H9 (cell line): ENCODE data around the gene PRORP. TPM values are rescaled to one million over a fixed set of nuclear protein-coding genes. Genes with fewer than 3 reads are reported as not detected.

ENCODE experiments used
- DNase-seq: peaks from one replicate; pipeline ENCODE4 v3.0.0-alpha.2; 2017
- H2AFZ ChIP-seq: one replicate; pipeline ENCODE4 v1.6.1; 2013; ENCODE audit warnings: mild to moderate bottlenecking, low read length, control low read depth, moderate library complexity
- H2AK5ac ChIP-seq: 2 replicates; pipeline ENCODE4 v1.6.1; 2013; ENCODE audit warnings: low read length, control low read depth, mixed read lengths; ENCODE audit not compliant: insufficient read length
- H2BK120ac ChIP-seq: one replicate; pipeline ENCODE4 v1.6.1; 2013; ENCODE audit warnings: low read depth, mild to moderate bottlenecking, low read length, control low read depth, inconsistent platforms; ENCODE audit not compliant: poor library complexity, severe bottlenecking
- H2BK12ac ChIP-seq: 2 replicates; pipeline ENCODE4 v1.6.1; 2013; ENCODE audit warnings: low read length, control low read depth, mixed read lengths, low read depth; ENCODE audit not compliant: insufficient read length
- H2BK15ac ChIP-seq: 2 replicates; pipeline ENCODE4 v1.6.1; 2013; ENCODE audit warnings: low read depth, low read length, control low read depth
- H2BK20ac ChIP-seq: one replicate; pipeline ENCODE4 v1.6.1; 2013; ENCODE audit warnings: low read depth, mild to moderate bottlenecking, low read length, control low read depth, inconsistent platforms; ENCODE audit not compliant: poor library complexity, severe bottlenecking
- H2BK5ac ChIP-seq: 2 replicates; pipeline ENCODE4 v1.6.1; 2013; ENCODE audit warnings: low read length, control low read depth, mixed read lengths; ENCODE audit not compliant: insufficient read length
- H3K14ac ChIP-seq: 2 replicates; pipeline ENCODE4 v1.6.1; 2013; ENCODE audit warnings: low read length, control low read depth; ENCODE audit not compliant: insufficient read depth
- H3K18ac ChIP-seq: 2 replicates; pipeline ENCODE4 v1.6.1; 2013; ENCODE audit warnings: low read depth, mild to moderate bottlenecking, mixed read lengths, low read length, control low read depth; ENCODE audit not compliant: insufficient read length
- H3K23ac ChIP-seq: 2 replicates; pipeline ENCODE4 v1.6.1; 2013; ENCODE audit warnings: low read length, control low read depth, mixed read lengths, low read depth; ENCODE audit not compliant: insufficient read length
- H3K23me2 ChIP-seq: 2 replicates; pipeline ENCODE4 v1.6.1; 2013; ENCODE audit warnings: low read depth, mild to moderate bottlenecking, mixed read lengths, low read length, control low read depth; ENCODE audit not compliant: insufficient read length, poor library complexity, severe bottlenecking
- H3K27ac ChIP-seq: 2 replicates; pipeline ENCODE4 v1.5.1; 2013; ENCODE audit warnings: low read length, control low read depth, mixed read lengths, low read depth; ENCODE audit not compliant: insufficient read length
- H3K27me3 ChIP-seq: 2 replicates; pipeline ENCODE4 v1.6.1; 2013; ENCODE audit warnings: low read length, control low read depth, inconsistent platforms; ENCODE audit not compliant: insufficient read depth
- H3K4ac ChIP-seq: 2 replicates; pipeline ENCODE4 v1.6.1; 2013; ENCODE audit warnings: low read depth, mild to moderate bottlenecking, control low read depth, inconsistent platforms, low read length, moderate library complexity
- H3K4me1 ChIP-seq: 2 replicates; pipeline ENCODE4 v1.6.1; 2013; ENCODE audit warnings: low read length, control low read depth, inconsistent platforms; ENCODE audit not compliant: insufficient read depth
- H3K4me2 ChIP-seq: 2 replicates; pipeline ENCODE4 v1.6.1; 2013; ENCODE audit warnings: low read length, control low read depth, mixed read lengths; ENCODE audit not compliant: insufficient read length, insufficient read depth
- H3K56ac ChIP-seq: 2 replicates; pipeline ENCODE4 v1.6.1; 2013; ENCODE audit warnings: low read depth, mild to moderate bottlenecking, mixed read lengths, low read length, control low read depth; ENCODE audit not compliant: insufficient read length
- H3K79me1 ChIP-seq: 2 replicates; pipeline ENCODE4 v1.6.1; 2013; ENCODE audit warnings: low read depth, mild to moderate bottlenecking, moderate library complexity, low read length, control low read depth, inconsistent platforms; ENCODE audit not compliant: insufficient read depth, poor library complexity, severe bottlenecking
- H3K79me2 ChIP-seq: 2 replicates; pipeline ENCODE4 v1.6.1; 2013; ENCODE audit warnings: low read length, control low read depth, inconsistent platforms; ENCODE audit not compliant: insufficient read depth
- H3K9ac ChIP-seq: 2 replicates; pipeline ENCODE4 v1.6.1; 2013; ENCODE audit warnings: low read length, control low read depth, mixed read lengths; ENCODE audit not compliant: insufficient read length; ENCODE audit errors: extremely low read depth
- H3K9me3 ChIP-seq: one replicate; pipeline ENCODE4 v1.6.1; 2013; ENCODE audit warnings: low read depth, low read length, inconsistent platforms; ENCODE audit not compliant: control insufficient read depth
- H3T11ph ChIP-seq: one replicate; pipeline ENCODE4 v1.6.1; 2013; ENCODE audit warnings: mild to moderate bottlenecking, low read length, control low read depth, inconsistent platforms
- H4K20me1 ChIP-seq: one replicate; pipeline ENCODE4 v1.6.1; 2013; ENCODE audit not compliant: control insufficient read depth, insufficient read length, insufficient read depth
- H4K5ac ChIP-seq: 2 replicates; pipeline ENCODE4 v1.6.1; 2013; ENCODE audit warnings: low read depth, mild to moderate bottlenecking, mixed read lengths, low read length, control low read depth; ENCODE audit not compliant: insufficient read length
- H4K8ac ChIP-seq: replicated peaks from 2 replicates; pipeline ENCODE4 v1.6.1; 2013; ENCODE audit warnings: low read length, control low read depth, mixed read lengths, low read depth; ENCODE audit not compliant: insufficient read length
- H4K91ac ChIP-seq: 2 replicates; pipeline ENCODE4 v1.6.1; 2013; ENCODE audit warnings: low read depth, mild to moderate bottlenecking, moderate library complexity, mixed read lengths, low read length, control low read depth; ENCODE audit not compliant: insufficient read length
- H3K27ac Mint-ChIP-seq, 3 experiments: 2 replicates in 2 of 3; 3 replicates in 1 of 3; pipeline ENCODE4 v1.8.0; 2020 to 2021; ENCODE audit warnings: mixed read lengths in 3 of 3, mild to moderate bottlenecking in 1 of 3, moderate library complexity in 1 of 3
- H3K27me3 Mint-ChIP-seq: 2 replicates; pipeline ENCODE4 v1.8.0; 2021; ENCODE audit warnings: low read depth, mild to moderate bottlenecking, moderate library complexity, mixed read lengths
- H3K36me3 Mint-ChIP-seq, 3 experiments: 2 replicates in 2 of 3; 3 replicates in 1 of 3; pipeline ENCODE4 v1.8.0; 2020 to 2021; ENCODE audit warnings: low read depth in 3 of 3, mixed read lengths in 3 of 3; ENCODE audit not compliant: insufficient read depth in 1 of 3
- H3K4me1 Mint-ChIP-seq, 2 experiments: 2 replicates each; pipeline ENCODE4 v1.8.0; 2020; ENCODE audit warnings: mixed read lengths in 2 of 2
- H3K4me3 Mint-ChIP-seq, 2 experiments: 2 replicates in 1 of 2; 3 replicates in 1 of 2; pipeline ENCODE4 v1.8.0; 2020 to 2021; ENCODE audit warnings: mild to moderate bottlenecking in 2 of 2, mixed read lengths in 2 of 2, moderate library complexity in 1 of 2
- H3K9me3 Mint-ChIP-seq, 2 experiments: 2 replicates in 1 of 2; 3 replicates in 1 of 2; pipeline ENCODE4 v1.8.0; 2020; ENCODE audit warnings: mild to moderate bottlenecking in 2 of 2, mixed read lengths in 2 of 2, moderate library complexity in 1 of 2
- CTCF ChIP-seq: fragments of 200-600 bp; sonication (generic); conservative IDR thresholded peaks from 3 replicates; pipeline ENCODE4 v1.8.0; 2021; ENCODE audit warnings: antibody characterized with exemption, mild to moderate bottlenecking
- WGBS: extraction: QIAGEN DNeasy Blood & Tissue Kit; methylation state at CpG from one replicate; pipeline ENCODE4 v1.1.7; 2013; ENCODE audit warnings: missing lambda C conversion rate, low lambda C conversion rate, mixed read lengths; ENCODE audit not compliant: insufficient read length; ENCODE audit errors: extremely low coverage; 5-methylcytosine and 5-hydroxymethylcytosine counted together
- total RNA-seq: library from RNA; stranded (reverse); gene quantifications from 2 replicates; pipeline ENCODE4 v1.2.1, GENCODE V29; 2021

The PRORP gene
- total RNA-seq, 1 experiment from 2014 or later, result 37.7 TPM

- Histone ChIP-seq H3K4ac (no peak overlapping the region), H2BK12ac (no peak overlapping the region), H3K23ac (no peak overlapping the region), H3K79me1 (no peaks in the 10 kb centered on the region), H4K20me1 (no peaks in the 10 kb centered on the region), H4K5ac (no peak overlapping the region), H2BK5ac (no peak overlapping the region), H2AK5ac (no peak overlapping the region), H2BK15ac (no peak overlapping the region), H3T11ph (no peak overlapping the region), H3K9me3 (no peaks in the 10 kb centered on the region), H3K27me3 (no peaks in the 10 kb centered on the region), H3K14ac (no peak overlapping the region), H3K27ac (no peak overlapping the region), H3K18ac (no peak overlapping the region), H4K91ac (no peak overlapping the region), H3K4me1 (no peaks in the 10 kb centered on the region), H3K4me2 (no peak overlapping the region), H3K23me2 (no peaks in the 10 kb centered on the region), H3K79me2 (no peaks in the 10 kb centered on the region), H3K56ac (no peak overlapping the region), H3K9ac (no peak overlapping the region), H2BK120ac (no peak overlapping the region), H2BK20ac (no peak overlapping the region), H4K8ac (no peak overlapping the region), H2AFZ (no peak overlapping the region)
- H3K9me3 Mint-ChIP-seq, result no peaks in the 10 kb centered on the region
- DNase-seq, result no peak
- H3K27ac Mint-ChIP-seq, result peak overlapping the region in 1 of 3 experiments; percentile 34; a peak in 2 of 7 replicates
- no peaks in the 10 kb centered on the region for H3K4me1 Mint-ChIP-seq
- H3K4me3 Mint-ChIP-seq, result no peak overlapping the region
- no peak for TF ChIP-seq CTCF
- WGBS, result no CpG with 5 or more reads among the region's 1 CpG
- H3K36me3 Mint-ChIP-seq, result peaks cover 9 to 36% (median 13%) of the 10 kb centered on the region in 3 experiments; a peak in 6 of 7 replicates
- H3K27me3 Mint-ChIP-seq, result no peaks in the 10 kb centered on the region
Measured at GRCh38 chr14:35073486-35073885, 48.9 kb upstream of the PRORP start.
